ENCODE measurements around the gene ELFN1. TPM values are rescaled to one million over a fixed set of nuclear protein-coding genes. Genes with fewer than 3 reads are reported as not detected.

ELFN1 gene
- total and polyA plus RNA-seq, 2 donors (not counting 3 experiments of a cell fraction or from before 2014, with no cell fraction given), result 0.37 to 1.0 TPM

DNA sequence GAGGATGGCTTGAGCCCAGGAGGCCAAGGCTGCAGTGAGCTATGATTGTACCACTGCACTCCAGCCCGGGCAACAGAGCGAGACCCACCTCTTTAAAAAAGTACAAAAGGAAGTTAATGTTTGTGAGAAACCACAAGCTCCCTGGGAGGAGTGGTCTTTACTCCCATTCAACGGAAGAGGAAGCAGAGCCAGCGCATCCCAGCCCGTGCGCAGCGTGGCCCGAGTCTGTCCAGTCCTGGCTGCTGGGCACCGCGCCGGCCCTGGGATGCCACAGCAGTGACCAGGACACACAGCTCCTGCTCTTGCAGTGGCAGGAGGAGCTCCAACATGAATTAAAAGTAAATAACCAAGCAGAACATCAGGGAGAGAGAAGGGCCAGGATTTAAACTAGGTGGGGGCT, 68.4 kb downstream of the ELFN1 start:
- CTCF ChIA-PET, result no interaction called here
- H3K27me3 ChIP-seq (ENCODE audit: control insufficient read depth in 2 of 2, insufficient read depth in 2 of 2, low read length in 2 of 2), result no peaks in the 10 kb centered on the region
- H3K9me1 ChIP-seq (replicated peaks; ENCODE audit: control insufficient read depth, extremely low read depth, insufficient read depth, low read length), result no peaks in the 10 kb centered on the region
- H3K9ac ChIP-seq (replicated peaks; ENCODE audit: extremely low read depth, insufficient read depth, low read length), result no peak overlapping the region
- FAIRE-seq (no peak), DNase-seq (ENCODE audit: low read depth, low spot score) (no peak)
- intact Hi-C loops (cut with micrococcal nuclease) (no loop called here), dilution Hi-C loops (cut with MboI; ENCODE audit: extremely low pct_ligation_motif_present, low sequenced_read_pairs) (no loop called here)
- H3K4me3 ChIP-seq (replicated peaks in 1 of 3; ENCODE audit: insufficient read depth in 1 of 3, low read depth in 1 of 3, low read length in 3 of 3), result no peak overlapping the region
- H3K4me1 ChIP-seq (ENCODE audit: control insufficient read depth, extremely low read depth, insufficient read depth, low read length), result peaks cover 15% of the 10 kb centered on the region
- no peak overlapping the region for H3K27ac ChIP-seq (ENCODE audit: insufficient read depth, low read depth, low read length)
- no peak overlapping the region for H2AFZ ChIP-seq (ENCODE audit: low read depth, low read length)
- no peaks in the 10 kb centered on the region for H3K79me2 ChIP-seq (ENCODE audit: control insufficient read depth, insufficient read depth, low read length)
- H3K9me3 ChIP-seq (replicated peaks; ENCODE audit: control insufficient read depth, insufficient read depth, low read length), result no peaks in the 10 kb centered on the region
- H3K4me2 ChIP-seq (ENCODE audit: insufficient read depth, low read length), result no peak overlapping the region
- no TSS peak for BruUV-seq (replicated peaks)
- no peak for TF ChIP-seq POLR2AphosphoS5 (IDR thresholded peaks at IDR 0.05; ENCODE audit: insufficient read depth, low read depth, low read length)
- TF ChIP-seq JUN (IDR thresholded peaks at IDR 0.05; ENCODE audit: borderline replicate concordance, insufficient read depth, insufficient read length, low read depth), result no peak
- TF ChIP-seq MYC (IDR thresholded peaks at IDR 0.05; ENCODE audit: low read depth, low read length), result no peak
- no peak for TF ChIP-seq FOS (IDR thresholded peaks at IDR 0.05; ENCODE audit: borderline replicate concordance, insufficient read depth, low read length)
- TF ChIP-seq, protein P1, sequence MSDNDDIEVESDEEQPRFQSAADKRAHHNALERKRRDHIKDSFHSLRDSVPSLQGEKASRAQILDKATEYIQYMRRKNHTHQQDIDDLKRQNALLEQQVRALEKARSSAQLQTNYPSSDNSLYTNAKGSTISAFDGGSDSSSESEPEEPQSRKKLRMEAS (IDR thresholded peaks at IDR 0.05; ENCODE audit: insufficient read depth, insufficient read length), result no peak
- H4K20me1 ChIP-seq (replicated peaks; ENCODE audit: control insufficient read depth, extremely low read depth, insufficient read depth, low read length), result no peaks in the 10 kb centered on the region
- no peaks in the 10 kb centered on the region for H3K36me3 ChIP-seq (ENCODE audit: control insufficient read depth in 2 of 2, extremely low read depth in 1 of 2, insufficient read depth in 2 of 2, low read length in 2 of 2)
- POLR2A ChIA-PET, result no interaction called here

DNA sequence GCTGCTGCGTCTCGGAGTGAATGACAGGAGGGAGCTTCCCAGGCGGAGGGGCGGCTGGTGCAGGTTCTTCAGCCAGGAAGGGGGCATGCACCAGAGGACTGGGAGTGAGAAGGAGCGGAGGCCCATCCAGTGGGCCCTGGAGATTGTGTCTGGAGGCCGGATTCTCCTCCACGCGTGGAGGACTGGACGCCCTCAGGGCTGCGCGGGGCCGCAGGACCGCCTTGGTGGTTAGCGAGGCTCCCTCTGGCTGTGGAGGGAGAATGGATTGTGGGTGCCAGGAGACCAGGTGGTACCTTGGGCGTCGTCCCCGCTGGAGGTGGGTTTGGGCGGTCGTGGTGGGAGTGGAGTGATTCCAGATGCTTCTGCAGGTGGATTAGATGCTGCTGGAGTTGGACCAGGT, 68.9 kb downstream of the ELFN1 start:
- no peak overlapping the region for H2AFZ ChIP-seq (ENCODE audit: low read depth, low read length)
- H4K20me1 ChIP-seq (replicated peaks; ENCODE audit: control insufficient read depth, extremely low read depth, insufficient read depth, low read length), result no peaks in the 10 kb centered on the region
- H3K9me3 ChIP-seq (replicated peaks; ENCODE audit: control insufficient read depth, insufficient read depth, low read length), result no peaks in the 10 kb centered on the region
- no peaks in the 10 kb centered on the region for H3K36me3 ChIP-seq (ENCODE audit: control insufficient read depth in 2 of 2, extremely low read depth in 1 of 2, insufficient read depth in 2 of 2, low read length in 2 of 2)
- FAIRE-seq (no peak), DNase-seq (ENCODE audit: low read depth, low spot score) (no peak)
- BruUV-seq (replicated peaks), result no TSS peak
- no peak overlapping the region for H3K4me3 ChIP-seq (replicated peaks in 1 of 3; ENCODE audit: insufficient read depth in 1 of 3, low read depth in 1 of 3, low read length in 3 of 3)
- intact Hi-C loops (cut with micrococcal nuclease) (no loop called here), dilution Hi-C loops (cut with MboI; ENCODE audit: extremely low pct_ligation_motif_present, low sequenced_read_pairs) (no loop called here)
- no peaks in the 10 kb centered on the region for H3K27me3 ChIP-seq (ENCODE audit: control insufficient read depth in 2 of 2, insufficient read depth in 2 of 2, low read length in 2 of 2)
- TF ChIP-seq FOS (IDR thresholded peaks at IDR 0.05; ENCODE audit: borderline replicate concordance, insufficient read depth, low read length) (no peak), JUN (IDR thresholded peaks at IDR 0.05; ENCODE audit: borderline replicate concordance, insufficient read depth, insufficient read length, low read depth) (no peak), EZH2 (IDR thresholded peaks at IDR 0.05; ENCODE audit: borderline replicate concordance, low read depth, low read length, severe bottlenecking) (no peak), MYC (IDR thresholded peaks at IDR 0.05; ENCODE audit: low read depth, low read length) (no peak), POLR2A (IDR thresholded peaks at IDR 0.05; ENCODE audit: low read depth, low read length) (no peak), POLR2AphosphoS5 (IDR thresholded peaks at IDR 0.05; ENCODE audit: insufficient read depth, low read depth, low read length) (no peak), GATA2 (IDR thresholded peaks at IDR 0.05; ENCODE audit: insufficient read depth, insufficient read length, low read depth, low read length) (no peak)
- TF ChIP-seq, protein P1 (IDR thresholded peaks at IDR 0.05; ENCODE audit: insufficient read depth, insufficient read length), result no peak
- TF ChIP-seq, protein P2, sequence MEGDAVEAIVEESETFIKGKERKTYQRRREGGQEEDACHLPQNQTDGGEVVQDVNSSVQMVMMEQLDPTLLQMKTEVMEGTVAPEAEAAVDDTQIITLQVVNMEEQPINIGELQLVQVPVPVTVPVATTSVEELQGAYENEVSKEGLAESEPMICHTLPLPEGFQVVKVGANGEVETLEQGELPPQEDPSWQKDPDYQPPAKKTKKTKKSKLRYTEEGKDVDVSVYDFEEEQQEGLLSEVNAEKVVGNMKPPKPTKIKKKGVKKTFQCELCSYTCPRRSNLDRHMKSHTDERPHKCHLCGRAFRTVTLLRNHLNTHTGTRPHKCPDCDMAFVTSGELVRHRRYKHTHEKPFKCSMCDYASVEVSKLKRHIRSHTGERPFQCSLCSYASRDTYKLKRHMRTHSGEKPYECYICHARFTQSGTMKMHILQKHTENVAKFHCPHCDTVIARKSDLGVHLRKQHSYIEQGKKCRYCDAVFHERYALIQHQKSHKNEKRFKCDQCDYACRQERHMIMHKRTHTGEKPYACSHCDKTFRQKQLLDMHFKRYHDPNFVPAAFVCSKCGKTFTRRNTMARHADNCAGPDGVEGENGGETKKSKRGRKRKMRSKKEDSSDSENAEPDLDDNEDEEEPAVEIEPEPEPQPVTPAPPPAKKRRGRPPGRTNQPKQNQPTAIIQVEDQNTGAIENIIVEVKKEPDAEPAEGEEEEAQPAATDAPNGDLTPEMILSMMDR (IDR thresholded peaks at IDR 0.05; ENCODE audit: extremely low read depth in 1 of 2, insufficient read depth in 1 of 2, low read depth in 1 of 2, low read length in 2 of 2), result no peak
- H3K4me1 ChIP-seq (ENCODE audit: control insufficient read depth, extremely low read depth, insufficient read depth, low read length), result peaks cover 15% of the 10 kb centered on the region
- no peaks in the 10 kb centered on the region for H3K9me1 ChIP-seq (replicated peaks; ENCODE audit: control insufficient read depth, extremely low read depth, insufficient read depth, low read length)
- H3K27ac ChIP-seq (ENCODE audit: insufficient read depth, low read depth, low read length), result no peak overlapping the region
- ChIA-PET POLR2A (no interaction called here), CTCF (no interaction called here)
- H3K4me2 ChIP-seq (ENCODE audit: insufficient read depth, low read length), result no peak overlapping the region
- H3K9ac ChIP-seq (replicated peaks; ENCODE audit: extremely low read depth, insufficient read depth, low read length), result no peak overlapping the region
- no peaks in the 10 kb centered on the region for H3K79me2 ChIP-seq (ENCODE audit: control insufficient read depth, insufficient read depth, low read length)

All from endothelial cell of umbilical vein (primary cell).